Panc1 (cell line): Measurements from ENCODE around the gene COL23A1. TPM values are rescaled to one million over a fixed set of nuclear protein-coding genes. Genes with fewer than 3 reads are reported as not detected.

Experiments used
- ATAC-seq: fragments of 200-7000 bp; cut with Tn5 transposase; 2 replicates; pipeline ENCODE4 v1.9.1; 2020; ENCODE audit warnings: mild to moderate bottlenecking, moderate library complexity
- BruUV-seq: library from RNA; stranded (reverse); fragments of 400-500 nt; replicated peaks from 2 replicates; lab custom pipeline; 2021; lab: Mats Ljungman, UMichigan
- CTCF ChIA-PET: fragments of 300-600 bp; sonication (Branson Sonifier 250); formaldehyde crosslinking; loops from one replicate; lab custom pipeline; 2022; ENCODE audit warnings: antibody characterized with exemption; lab: Charles Lee
- POLR2A ChIA-PET: fragments of 300-600 bp; sonication (Branson Sonifier 250); formaldehyde crosslinking; loops from one replicate; lab custom pipeline; 2022; ENCODE audit warnings: antibody characterized with exemption; lab: Charles Lee
- DNase-seq: peaks from one replicate; pipeline ENCODE4 v3.0.0-alpha.2; 2010; ENCODE audit warnings: low read depth, low spot score
- H3K27ac ChIP-seq: 2 replicates; pipeline ENCODE4 v1.5.1; 2011; ENCODE audit warnings: mild to moderate bottlenecking, low read length, inconsistent platforms
- H3K27me3 ChIP-seq: fragments of 200-500 bp; sonication (Bioruptor generic); 2 replicates; pipeline ENCODE4 v1.6.0; 2014; ENCODE audit warnings: low read length, inconsistent platforms; ENCODE audit not compliant: control insufficient read depth, insufficient read depth
- H3K36me3 ChIP-seq: fragments of 200-500 bp; sonication (Bioruptor generic); 2 replicates; pipeline ENCODE4 v1.5.1; 2014; ENCODE audit warnings: inconsistent platforms, mild to moderate bottlenecking, low read length, moderate library complexity; ENCODE audit not compliant: control insufficient read depth, insufficient read depth
- H3K4me1 ChIP-seq: 2 replicates; pipeline ENCODE4 v1.5.1; 2011; ENCODE audit warnings: inconsistent platforms, mild to moderate bottlenecking, low read length, moderate library complexity; ENCODE audit not compliant: control insufficient read depth, insufficient read depth
- H3K4me3 ChIP-seq, 2 experiments: 2 replicates each; pipeline ENCODE4 v1.5.1; 2011 to 2012; ENCODE audit warnings: low read depth in 2 of 2, low read length in 2 of 2, mild to moderate bottlenecking in 2 of 2, inconsistent platforms in 1 of 2, moderate library complexity in 1 of 2
- H3K9me3 ChIP-seq: fragments of 200-500 bp; sonication (Bioruptor generic); 2 replicates; pipeline ENCODE4 v1.5.1; 2014; ENCODE audit warnings: low read depth, mild to moderate bottlenecking, inconsistent platforms, low read length, moderate library complexity; ENCODE audit not compliant: control insufficient read depth, insufficient read depth
- POLR2AphosphoS5 ChIP-seq: IDR thresholded peaks from 2 replicates; pipeline ENCODE4 v1.6.1; 2012; ENCODE audit warnings: mild to moderate bottlenecking, low read depth, low read length, moderate library complexity
- SIN3A ChIP-seq: IDR thresholded peaks from 2 replicates; pipeline ENCODE4 v1.6.1; 2012; ENCODE audit warnings: low read depth, mild to moderate bottlenecking, low read length, moderate library complexity, borderline replicate concordance; ENCODE audit not compliant: insufficient read depth
- TCF7L2 ChIP-seq: IDR thresholded peaks from 2 replicates; pipeline ENCODE4 v1.6.1; 2011; ENCODE audit warnings: mild to moderate bottlenecking, low read depth, low read length, inconsistent platforms
- in situ Hi-C: cut with HindIII; loops from 2 replicates; pipeline ENCODE4 v1.10.0; 2016; ENCODE audit warnings: low sequenced_read_pairs, low pct_unique_long_range_greater_than_20kb
- intact Hi-C: fragments of 100-400 bp; cut with micrococcal nuclease; formaldehyde crosslinking; loops from one replicate; pipeline ENCODE4 v1.10.0; 2022; ENCODE audit not compliant: unreplicated experiment
- total RNA-seq: library from RNA; stranded (reverse); gene quantifications from one replicate; pipeline ENCODE4 v1.2.1, GENCODE V29; 2021; ENCODE audit not compliant: unreplicated experiment
- TF ChIP-seq, protein P1 (sequence below): fragments of 450-650 bp; IDR thresholded peaks from 2 replicates; pipeline ENCODE4 v1.5.1; 2017; ENCODE audit warnings: mild to moderate bottlenecking
- TF ChIP-seq, protein P2 (sequence below), 2 experiments: IDR thresholded peaks; 2 replicates each; pipeline ENCODE4 v1.6.1; 2011 to 2012; ENCODE audit warnings: low read depth in 2 of 2, control low read depth in 1 of 2, low read length in 1 of 2, mild to moderate bottlenecking in 1 of 2, moderate library complexity in 1 of 2; ENCODE audit not compliant: insufficient read depth in 1 of 2

The COL23A1 gene
- total RNA-seq, 1 experiment from 2014 or later, result 0.05 TPM

DNA sequence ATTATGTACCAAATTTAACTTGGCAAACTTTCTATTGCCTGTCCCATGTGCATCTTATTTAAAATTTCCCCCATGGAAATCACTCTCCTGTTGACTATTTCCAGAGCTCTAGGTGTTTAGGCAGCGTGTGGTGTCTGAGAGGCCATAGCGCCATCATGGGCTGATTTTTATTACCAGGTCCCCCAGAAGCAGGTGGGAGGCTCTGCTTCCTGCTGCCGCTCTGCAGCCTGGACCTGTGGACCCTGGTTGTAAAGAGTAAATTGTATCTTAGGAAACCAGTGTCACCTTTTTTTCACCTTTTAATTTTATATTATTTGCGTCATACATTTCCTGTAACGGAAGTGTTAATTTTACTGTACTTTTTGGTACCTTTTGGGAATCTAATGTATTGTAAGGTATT is 379.5 kb downstream of the COL23A1 start:
- POLR2A ChIA-PET, result interaction anchor here (0.6 kb wide), 2 partner anchors 20 to 1643 kb away, joined by 9 read pairs; no protein-coding TSS in a partner anchor
- CTCF ChIA-PET, result no interaction called here

DNA sequence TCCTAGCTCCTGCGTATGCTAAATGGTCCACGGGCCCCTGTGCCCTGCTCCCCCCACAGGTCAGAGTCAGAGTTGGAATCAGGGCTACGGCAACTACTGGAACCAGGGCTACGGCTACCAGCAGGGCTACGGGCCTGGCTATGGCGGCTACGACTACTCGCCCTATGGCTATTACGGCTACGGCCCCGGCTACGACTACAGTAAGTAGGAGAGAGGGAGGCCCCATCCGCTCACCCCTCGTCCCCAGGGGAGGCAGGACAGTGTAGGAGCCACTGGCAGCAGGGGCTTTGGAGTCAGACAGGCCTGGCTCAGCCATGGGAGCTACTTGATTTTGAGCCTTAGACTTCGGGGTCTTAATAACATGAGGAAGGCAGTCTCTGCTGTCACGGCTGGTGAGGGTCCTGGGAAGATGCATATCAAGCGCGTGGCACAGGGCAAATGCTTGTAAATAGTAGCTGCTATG is 380.1 kb downstream of the COL23A1 start:
- POLR2A ChIA-PET, result interaction anchor here (0.6 kb wide), 1 partner anchor 1281 kb away, joined by 6 read pairs; no protein-coding TSS in a partner anchor
- DNase-seq, result no peak

More for the DNA sequence above, 379.5 kb downstream of the COL23A1 start:
- Histone ChIP-seq H3K27me3 (no peaks in the 10 kb centered on the region), H3K36me3 (peaks cover 21% of the 10 kb centered on the region), H3K4me1 (peaks cover 41% of the 10 kb centered on the region), H3K9me3 (no peaks in the 10 kb centered on the region), H3K27ac (no peak overlapping the region), H3K4me3 (no peak overlapping the region)
- no peak for TF ChIP-seq TCF7L2
- 0 out of 2 replicates have a peak, but pooled peaks have one; percentile 30 for TF ChIP-seq SIN3A
- TF ChIP-seq, protein P1, sequence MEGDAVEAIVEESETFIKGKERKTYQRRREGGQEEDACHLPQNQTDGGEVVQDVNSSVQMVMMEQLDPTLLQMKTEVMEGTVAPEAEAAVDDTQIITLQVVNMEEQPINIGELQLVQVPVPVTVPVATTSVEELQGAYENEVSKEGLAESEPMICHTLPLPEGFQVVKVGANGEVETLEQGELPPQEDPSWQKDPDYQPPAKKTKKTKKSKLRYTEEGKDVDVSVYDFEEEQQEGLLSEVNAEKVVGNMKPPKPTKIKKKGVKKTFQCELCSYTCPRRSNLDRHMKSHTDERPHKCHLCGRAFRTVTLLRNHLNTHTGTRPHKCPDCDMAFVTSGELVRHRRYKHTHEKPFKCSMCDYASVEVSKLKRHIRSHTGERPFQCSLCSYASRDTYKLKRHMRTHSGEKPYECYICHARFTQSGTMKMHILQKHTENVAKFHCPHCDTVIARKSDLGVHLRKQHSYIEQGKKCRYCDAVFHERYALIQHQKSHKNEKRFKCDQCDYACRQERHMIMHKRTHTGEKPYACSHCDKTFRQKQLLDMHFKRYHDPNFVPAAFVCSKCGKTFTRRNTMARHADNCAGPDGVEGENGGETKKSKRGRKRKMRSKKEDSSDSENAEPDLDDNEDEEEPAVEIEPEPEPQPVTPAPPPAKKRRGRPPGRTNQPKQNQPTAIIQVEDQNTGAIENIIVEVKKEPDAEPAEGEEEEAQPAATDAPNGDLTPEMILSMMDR, result no peak
- TF ChIP-seq, protein P2, sequence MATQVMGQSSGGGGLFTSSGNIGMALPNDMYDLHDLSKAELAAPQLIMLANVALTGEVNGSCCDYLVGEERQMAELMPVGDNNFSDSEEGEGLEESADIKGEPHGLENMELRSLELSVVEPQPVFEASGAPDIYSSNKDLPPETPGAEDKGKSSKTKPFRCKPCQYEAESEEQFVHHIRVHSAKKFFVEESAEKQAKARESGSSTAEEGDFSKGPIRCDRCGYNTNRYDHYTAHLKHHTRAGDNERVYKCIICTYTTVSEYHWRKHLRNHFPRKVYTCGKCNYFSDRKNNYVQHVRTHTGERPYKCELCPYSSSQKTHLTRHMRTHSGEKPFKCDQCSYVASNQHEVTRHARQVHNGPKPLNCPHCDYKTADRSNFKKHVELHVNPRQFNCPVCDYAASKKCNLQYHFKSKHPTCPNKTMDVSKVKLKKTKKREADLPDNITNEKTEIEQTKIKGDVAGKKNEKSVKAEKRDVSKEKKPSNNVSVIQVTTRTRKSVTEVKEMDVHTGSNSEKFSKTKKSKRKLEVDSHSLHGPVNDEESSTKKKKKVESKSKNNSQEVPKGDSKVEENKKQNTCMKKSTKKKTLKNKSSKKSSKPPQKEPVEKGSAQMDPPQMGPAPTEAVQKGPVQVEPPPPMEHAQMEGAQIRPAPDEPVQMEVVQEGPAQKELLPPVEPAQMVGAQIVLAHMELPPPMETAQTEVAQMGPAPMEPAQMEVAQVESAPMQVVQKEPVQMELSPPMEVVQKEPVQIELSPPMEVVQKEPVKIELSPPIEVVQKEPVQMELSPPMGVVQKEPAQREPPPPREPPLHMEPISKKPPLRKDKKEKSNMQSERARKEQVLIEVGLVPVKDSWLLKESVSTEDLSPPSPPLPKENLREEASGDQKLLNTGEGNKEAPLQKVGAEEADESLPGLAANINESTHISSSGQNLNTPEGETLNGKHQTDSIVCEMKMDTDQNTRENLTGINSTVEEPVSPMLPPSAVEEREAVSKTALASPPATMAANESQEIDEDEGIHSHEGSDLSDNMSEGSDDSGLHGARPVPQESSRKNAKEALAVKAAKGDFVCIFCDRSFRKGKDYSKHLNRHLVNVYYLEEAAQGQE (IDR thresholded peaks at IDR 0.05; ENCODE audit: insufficient read depth in 1 of 2, low read depth in 2 of 2, low read length in 1 of 2), result no peak
- intact Hi-C loops, result no loop called here
- DNase-seq (no peak), ATAC-seq (no peak)
- BruUV-seq, result TSS peak; percentile 50
- in situ Hi-C loops, result no loop called here

More for the DNA sequence above, 380.1 kb downstream of the COL23A1 start:
- Histone ChIP-seq H3K36me3 (peaks cover 27% of the 10 kb centered on the region), H3K4me1 (peaks cover 41% of the 10 kb centered on the region), H3K27ac (no peak overlapping the region; the same call in 1 of the 2 replicates), H3K9me3 (no peaks in the 10 kb centered on the region), H3K27me3 (no peaks in the 10 kb centered on the region), H3K4me3 (no peak overlapping the region)
- BruUV-seq, result no TSS peak
- TF ChIP-seq SIN3A (no peak), POLR2AphosphoS5 (no peak), TCF7L2 (no peak)
- TF ChIP-seq, protein P1, result no peak
- TF ChIP-seq, protein P2 (IDR thresholded peaks at IDR 0.05; ENCODE audit: insufficient read depth in 1 of 2, low read depth in 2 of 2, low read length in 1 of 2), result no peak
- no peak for ATAC-seq
- intact Hi-C loops (no loop called here), in situ Hi-C loops (no loop called here)
- CTCF ChIA-PET, result no interaction called here
